ENCODE measurements around the gene SLC6A11. TPM values are rescaled to one million over a fixed set of nuclear protein-coding genes. Genes with fewer than 3 reads are reported as not detected.

The SLC6A11 gene
- total RNA-seq, 1 experiment from 2014 or later = not detected

GRCh38 chr3:10816863-10817253 is 830 bp downstream of the SLC6A11 start:
- Histone ChIP-seq H3K4me2 (no peak overlapping the region), H3K4me1 (replicated peaks; ENCODE audit: insufficient read depth) (no peaks in the 10 kb centered on the region), H3K36me3 (ENCODE audit: low read depth) (no peaks in the 10 kb centered on the region), H3K9me2 (ENCODE audit: insufficient read depth) (no peaks in the 10 kb centered on the region), H3K4me3 (no peak overlapping the region), H2AFZ (no peak overlapping the region), H3F3A (ENCODE audit: insufficient read depth, low read depth) (no peaks in the 10 kb centered on the region), H3K27me3 (ENCODE audit: insufficient read depth, low read depth) (peaks cover 45% of the 10 kb centered on the region), H4K20me1 (ENCODE audit: insufficient read depth) (no peaks in the 10 kb centered on the region; the same call in 1 of the 2 replicates), H3K9me3 (ENCODE audit: insufficient read depth, low read depth) (no peaks in the 10 kb centered on the region), H3K27ac (no peak overlapping the region), H3K79me2 (ENCODE audit: low read depth) (no peaks in the 10 kb centered on the region)
- no peak for DNase-seq
- BruUV-seq (replicated peaks) = no TSS peak
- intact Hi-C loops (cut with micrococcal nuclease; ENCODE audit: unreplicated experiment) = no loop called here
- TF ChIP-seq CTCF (conservative IDR thresholded peaks at IDR 0.05) = no peak
- TF ChIP-seq EZH2 (IDR thresholded peaks at IDR 0.05; ENCODE audit: low read depth) = no peak
- POLR2A ChIA-PET (ENCODE audit: unreplicated experiment) = no interaction called here
- CTCF ChIA-PET = no interaction called here

DNA sequence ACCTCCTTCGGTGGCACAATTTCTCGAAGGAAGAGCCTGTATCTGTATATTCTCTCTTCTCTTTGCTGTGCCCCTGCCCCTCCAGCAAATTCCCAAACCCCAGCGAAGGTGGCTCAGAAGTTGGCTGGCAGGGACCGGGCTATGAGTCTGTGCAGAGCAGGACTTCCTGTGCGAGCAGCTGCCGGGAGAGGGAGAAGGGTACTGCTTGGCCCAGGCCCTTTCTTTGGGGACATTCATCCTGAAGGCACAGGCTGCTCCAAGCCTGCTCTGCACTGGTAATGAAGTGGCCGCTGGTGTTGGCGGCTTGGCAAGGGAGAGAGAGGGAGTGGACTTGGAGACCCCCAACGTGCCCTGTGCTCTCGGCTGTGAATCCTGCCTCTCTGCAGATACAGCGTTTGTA is 1.5 kb downstream of the SLC6A11 start:
- Histone ChIP-seq H3K4me2 (no peak overlapping the region), H3K9me2 (ENCODE audit: insufficient read depth) (no peaks in the 10 kb centered on the region), H3K36me3 (ENCODE audit: low read depth) (no peaks in the 10 kb centered on the region), H3K4me1 (replicated peaks; ENCODE audit: insufficient read depth) (no peaks in the 10 kb centered on the region), H3K79me2 (ENCODE audit: low read depth) (no peaks in the 10 kb centered on the region), H3K27ac (no peak overlapping the region), H3K27me3 (ENCODE audit: insufficient read depth, low read depth) (peaks cover 50% of the 10 kb centered on the region), H2AFZ (no peak overlapping the region), H4K20me1 (ENCODE audit: insufficient read depth) (no peaks in the 10 kb centered on the region; the same call in 1 of the 2 replicates), H3K9me3 (ENCODE audit: insufficient read depth, low read depth) (no peaks in the 10 kb centered on the region), H3F3A (ENCODE audit: insufficient read depth, low read depth) (no peaks in the 10 kb centered on the region), H3K4me3 (no peak overlapping the region)
- no peak for DNase-seq
- intact Hi-C loops (cut with micrococcal nuclease; ENCODE audit: unreplicated experiment) = no loop called here
- CTCF ChIA-PET = no interaction called here
- TF ChIP-seq EZH2 (IDR thresholded peaks at IDR 0.05; ENCODE audit: low read depth) (no peak), CTCF (conservative IDR thresholded peaks at IDR 0.05) (no peak)
- POLR2A ChIA-PET (ENCODE audit: unreplicated experiment) = no interaction called here
- no TSS peak for BruUV-seq (replicated peaks)

DNA sequence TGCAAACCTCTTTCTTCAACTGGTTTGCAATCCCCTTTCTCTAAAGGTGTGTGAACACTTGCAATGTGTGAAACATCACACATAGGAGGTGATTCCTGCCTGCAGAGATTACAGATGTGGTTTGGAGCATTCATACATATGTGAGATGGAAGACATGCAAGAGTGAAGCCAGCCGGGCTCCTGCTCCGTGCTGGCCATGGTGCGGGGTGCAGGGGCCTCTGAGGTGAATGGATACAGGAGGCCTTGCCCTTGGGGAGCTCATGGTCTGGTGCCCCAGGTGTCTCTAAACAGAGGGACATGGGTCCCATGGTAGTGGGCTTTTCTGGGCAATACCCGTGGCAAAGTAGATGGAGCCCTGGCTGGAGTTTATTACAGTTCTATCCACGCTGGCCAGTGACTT is 6.0 kb downstream of the SLC6A11 start:
- Histone ChIP-seq H3K4me1 (replicated peaks; ENCODE audit: insufficient read depth) (no peaks in the 10 kb centered on the region), H3K9me3 (ENCODE audit: insufficient read depth, low read depth) (no peaks in the 10 kb centered on the region; the same call in 1 of the 2 replicates), H3K9me2 (ENCODE audit: insufficient read depth) (no peaks in the 10 kb centered on the region), H3K27me3 (ENCODE audit: insufficient read depth, low read depth) (peaks cover 61% of the 10 kb centered on the region), H3K4me3 (no peak overlapping the region), H3K27ac (no peak overlapping the region), H2AFZ (no peak overlapping the region), H3K4me2 (no peak overlapping the region), H4K20me1 (ENCODE audit: insufficient read depth) (no peaks in the 10 kb centered on the region; the same call in 1 of the 2 replicates), H3K36me3 (ENCODE audit: low read depth) (no peaks in the 10 kb centered on the region), H3K79me2 (ENCODE audit: low read depth) (no peaks in the 10 kb centered on the region), H3F3A (ENCODE audit: insufficient read depth, low read depth) (no peaks in the 10 kb centered on the region)
- TF ChIP-seq CTCF (conservative IDR thresholded peaks at IDR 0.05) (no peak), EZH2 (IDR thresholded peaks at IDR 0.05; ENCODE audit: low read depth) (no peak)
- ChIA-PET POLR2A (ENCODE audit: unreplicated experiment) (no interaction called here), CTCF (no interaction called here)
- intact Hi-C loops (cut with micrococcal nuclease; ENCODE audit: unreplicated experiment) = no loop called here
- no peak for DNase-seq
- no TSS peak for BruUV-seq (replicated peaks)
